Measurements from ENCODE around the gene SMAD9. TPM values are rescaled to one million over a fixed set of nuclear protein-coding genes. Genes with fewer than 3 reads are reported as not detected.

SMAD9 gene
- total and polyA plus RNA-seq, 2 of the 8 experiments (the other 6 are each of a cell fraction or from before 2014, with no cell fraction given), result 0.45 to 1.0 TPM

GRCh38 chr13:36885901-36886300 is 34.1 kb downstream of the SMAD9 start:
- Histone ChIP-seq H3K36me3 (ENCODE audit: control insufficient read depth in 2 of 4, insufficient read depth in 4 of 4, low read length in 3 of 4) (no peaks in the 10 kb centered on the region), H3K4me2 (ENCODE audit: insufficient read depth in 1 of 2, low read depth in 2 of 2, low read length in 2 of 2) (no peak overlapping the region), H2BK120ac (replicated peaks; ENCODE audit: low read depth, low read length) (no peak overlapping the region), H2BK20ac (ENCODE audit: low read length) (no peak overlapping the region), H3K9ac (replicated peaks in 1 of 4; ENCODE audit: extremely low read depth in 1 of 4, low read depth in 3 of 4, low read length in 3 of 4) (no peak overlapping the region), H3K23me2 (ENCODE audit: low read depth, low read length) (peaks cover 2% of the 10 kb centered on the region; the same call in 1 of the 2 replicates), H3K4me3 (ENCODE audit: extremely low read depth in 1 of 4, insufficient read depth in 2 of 4, low read depth in 3 of 4, low read length in 4 of 4) (no peak overlapping the region), H3K4me1 (replicated peaks in 1 of 4; ENCODE audit: control insufficient read depth in 3 of 4, insufficient read depth in 4 of 4, low read length in 3 of 4) (peaks cover 3 to 10% (median 6%) of the 10 kb centered on the region in 4 experiments), H3K79me2 (ENCODE audit: control insufficient read depth in 1 of 2, insufficient read depth in 2 of 2, low read length in 2 of 2) (no peaks in the 10 kb centered on the region), H3K27ac (ENCODE audit: low read depth, low read length) (no peak overlapping the region), H2BK5ac (ENCODE audit: low read depth, low read length) (no peak overlapping the region), H3K9me3 (ENCODE audit: insufficient read depth in 2 of 2, low read depth in 1 of 2, low read length in 1 of 2) (no peaks in the 10 kb centered on the region), H3K18ac (ENCODE audit: extremely low read depth, low read length) (no peak overlapping the region), H3K27me3 (replicated peaks in 1 of 4; ENCODE audit: control insufficient read depth in 3 of 4, extremely low read depth in 1 of 4, insufficient read depth in 3 of 4, low read length in 3 of 4) (no peaks in the 10 kb centered on the region; a peak in 1 of 7 replicates), H2AFZ (ENCODE audit: low read length) (no peak overlapping the region), H2BK15ac (ENCODE audit: low read length) (no peak overlapping the region), H3K79me1 (ENCODE audit: low read depth, low read length) (no peaks in the 10 kb centered on the region), H3K14ac (ENCODE audit: insufficient read length) (no peak overlapping the region), H4K20me1 (replicated peaks in 1 of 2; ENCODE audit: control insufficient read depth in 1 of 2, insufficient read depth in 2 of 2, low read length in 2 of 2) (no peaks in the 10 kb centered on the region), H4K5ac (ENCODE audit: insufficient read length, low read depth, low read length) (no peak overlapping the region), H3K23ac (ENCODE audit: insufficient read length) (no peak overlapping the region), H3K4ac (replicated peaks; ENCODE audit: insufficient read length, low read depth, low read length) (no peak overlapping the region), H2AK5ac (ENCODE audit: low read depth, low read length) (no peak overlapping the region), H4K8ac (ENCODE audit: extremely low read depth, insufficient read depth, low read length) (no peak overlapping the region), H3K56ac (replicated peaks; ENCODE audit: insufficient read length, low read depth, low read length) (no peak overlapping the region), H4K91ac (replicated peaks; ENCODE audit: insufficient read length, low read length) (no peak overlapping the region), H2BK12ac (ENCODE audit: low read depth, low read length) (no peak overlapping the region)
- ChIA-PET CTCF (ENCODE audit: partially characterized antibody) (interaction anchor here (0.6 to 2.4 kb wide), 6 partner anchors 13 to 150 kb away, joined by 3 to 9 read pairs (median 3); no protein-coding TSS in a partner anchor), POLR2A (ENCODE audit: partially characterized antibody) (interaction anchor here (1.3 kb wide), 1 partner anchor 15 kb away, joined by 6 read pairs; no protein-coding TSS in a partner anchor)
- TF ChIP-seq CEBPB (IDR thresholded peaks at IDR 0.05; ENCODE audit: low read depth, low read length), result no peak
- TF ChIP-seq ASH2L (IDR thresholded peaks at IDR 0.05; ENCODE audit: low read length), result no peak
- no peak for TF ChIP-seq SIX5 (IDR thresholded peaks at IDR 0.05; ENCODE audit: low read depth, low read length)
- no peak for TF ChIP-seq YY1 (IDR thresholded peaks at IDR 0.05; ENCODE audit: low read depth, low read length)
- FAIRE-seq, result no peak
- DNase-seq (ENCODE audit: low read depth in 1 of 2, low spot score in 2 of 2), result no peak
- 83% methylated on average over 6 of the region's 6 CpGs; no CpG with 5 or more reads in 1 of the 2 experiments for WGBS, 2 experiments (ENCODE audit: extremely low coverage in 1 of 2, insufficient coverage in 1 of 2, insufficient read length in 1 of 2, insufficient replicate concordance in 2 of 2, low coverage in 1 of 2, low lambda C conversion rate in 2 of 2, missing lambda C conversion rate in 1 of 2)
